ENCODE results near the gene SMYD3. TPM values are rescaled to one million over a fixed set of nuclear protein-coding genes. Genes with fewer than 3 reads are reported as not detected.
A peak's percentile ranks its signal among the peaks of the same experiment; 100 is the strongest.

Gene SMYD3
- total and polyA plus RNA-seq, 4 donors, result 10.5 to 40.1 (median 32.5) TPM

GRCh38 chr1:245753807-245754206, 753.3 kb downstream of the SMYD3 start:
- ATAC-seq (ENCODE audit: insufficient read depth, low FRiP score) (no peak), DNase-seq (no peak)
- Histone ChIP-seq H3K36me3 (ENCODE audit: control insufficient read depth in 4 of 4, insufficient read depth in 4 of 4, low read length in 4 of 4) (no peaks in the 10 kb centered on the region), H3K9me3 (ENCODE audit: control insufficient read depth in 4 of 4, insufficient read depth in 3 of 4, low read length in 3 of 4) (peaks cover 0 to 5% (median 1%) of the 10 kb centered on the region in 4 donors), H3K4me1 (ENCODE audit: control insufficient read depth in 5 of 5, insufficient read depth in 5 of 5, low read length in 5 of 5) (peaks cover 0 to 6% (median 4%) of the 10 kb centered on the region in 5 donors), H3K27ac (ENCODE audit: low read depth in 1 of 2, low read length in 1 of 2) (no peak overlapping the region), H3K27me3 (ENCODE audit: control insufficient read depth in 3 of 3, insufficient read depth in 3 of 3, low read length in 2 of 3) (no peaks in the 10 kb centered on the region), H3K4me3 (no peak overlapping the region), H3K9ac (ENCODE audit: insufficient read depth in 1 of 2, low read length in 2 of 2) (no peak overlapping the region)
- 95% methylated on average over 2 of the region's 2 CpGs for WGBS, 2 donors
- TF ChIP-seq CTCF (IDR thresholded peaks at IDR 0.05; ENCODE audit: control extremely low read depth, extremely low read depth), result no peak

- no peak overlapping the region for H3K27ac ChIP-seq (ENCODE audit: low read depth in 1 of 2, low read length in 1 of 2)
- no peak for ATAC-seq (ENCODE audit: insufficient read depth, low FRiP score)
- no peaks in the 10 kb centered on the region for H3K27me3 ChIP-seq (ENCODE audit: control insufficient read depth in 3 of 3, insufficient read depth in 3 of 3, low read length in 2 of 3)
- H3K9me3 ChIP-seq (ENCODE audit: control insufficient read depth in 4 of 4, insufficient read depth in 3 of 4, low read length in 3 of 4), result peaks cover 0 to 8% (median 1%) of the 10 kb centered on the region in 4 donors
- H3K4me3 ChIP-seq, result no peak overlapping the region
- peaks cover 0 to 6% (median 4%) of the 10 kb centered on the region in 5 donors for H3K4me1 ChIP-seq (ENCODE audit: control insufficient read depth in 5 of 5, insufficient read depth in 5 of 5, low read length in 5 of 5)
- 77 to 85% methylated on average over 3 of the region's 3 CpGs for WGBS, 2 donors
- peak in 1 of 3 donors; percentile 56 for DNase-seq
- TF ChIP-seq CTCF (IDR thresholded peaks at IDR 0.05; ENCODE audit: control extremely low read depth, extremely low read depth), result no peak
- peaks cover 0 to 3% (median 0%) of the 10 kb centered on the region in 4 donors for H3K36me3 ChIP-seq (ENCODE audit: control insufficient read depth in 4 of 4, insufficient read depth in 4 of 4, low read length in 4 of 4)
- no peak overlapping the region for H3K9ac ChIP-seq (ENCODE audit: insufficient read depth in 1 of 2, low read length in 2 of 2)
These were observed 754.5 kb downstream of the SMYD3 start for GRCh38 chr1:245752561-245752960.

- ATAC-seq (ENCODE audit: insufficient read depth, low FRiP score) (no peak), DNase-seq (peak in 1 of 3 donors; percentile 34)
- WGBS, 2 donors, result 91 to 93% methylated on average over 12 of the region's 12 CpGs
- H3K9me3 ChIP-seq (ENCODE audit: control insufficient read depth in 4 of 4, insufficient read depth in 3 of 4, low read length in 3 of 4), result peaks cover 0 to 8% (median 1%) of the 10 kb centered on the region in 4 donors
- H3K4me1 ChIP-seq (ENCODE audit: control insufficient read depth in 5 of 5, insufficient read depth in 5 of 5, low read length in 5 of 5), result peaks cover 0 to 6% (median 4%) of the 10 kb centered on the region in 5 donors
- TF ChIP-seq CTCF (IDR thresholded peaks at IDR 0.05; ENCODE audit: control extremely low read depth, extremely low read depth), result no peak
- peaks cover 0 to 3% (median 0%) of the 10 kb centered on the region in 4 donors for H3K36me3 ChIP-seq (ENCODE audit: control insufficient read depth in 4 of 4, insufficient read depth in 4 of 4, low read length in 4 of 4)
- no peak overlapping the region for H3K27ac ChIP-seq (ENCODE audit: low read depth in 1 of 2, low read length in 1 of 2)
- no peaks in the 10 kb centered on the region for H3K27me3 ChIP-seq (ENCODE audit: control insufficient read depth in 3 of 3, insufficient read depth in 3 of 3, low read length in 2 of 3)
- no peak overlapping the region for H3K4me3 ChIP-seq
- H3K9ac ChIP-seq (ENCODE audit: insufficient read depth in 1 of 2, low read length in 2 of 2), result no peak overlapping the region
These were observed 755.2 kb downstream of the SMYD3 start for GRCh38 chr1:245751726-245752470.
